Choroid plexus epithelial cell (primary cell): ENCODE data around the gene DPF3.

Experiments
- DNase-seq: peaks from one replicate; pipeline ENCODE4 v3.0.0-alpha.2; 2010; ENCODE audit warnings: low read depth
- H3K4me3 ChIP-seq: 2 replicates; pipeline ENCODE4 v1.5.1; 2011; ENCODE audit warnings: low read depth, mild to moderate bottlenecking, control low read depth, low read length, moderate library complexity
- CTCF ChIP-seq: conservative IDR thresholded peaks from 2 replicates; pipeline ENCODE4 v1.5.1; 2011; ENCODE audit warnings: low read depth, mild to moderate bottlenecking, control low read depth, inconsistent platforms, low read length, moderate library complexity

The DPF3 gene

GRCh38 chr14:72609205-72609916 is 284.5 kb downstream of the DPF3 start:
- no peak overlapping the region for H3K4me3 ChIP-seq
- DNase-seq, result no peak
- no peak for TF ChIP-seq CTCF

- H3K4me3 ChIP-seq, result no peak overlapping the region
- peak; percentile 2 for TF ChIP-seq CTCF
- DNase-seq, result peak; percentile 91
Observed at GRCh38 chr14:72608391-72609204, 285.3 kb downstream of the DPF3 start.

GRCh38 chr14:72607386-72608130 is 286.3 kb downstream of the DPF3 start:
- H3K4me3 ChIP-seq, result no peak overlapping the region
- peak; percentile 35 for DNase-seq
- no peak for TF ChIP-seq CTCF

- H3K4me3 ChIP-seq, result no peak overlapping the region
- no peak for DNase-seq
Observed at GRCh38 chr14:72606879-72607278, 287.0 kb downstream of the DPF3 start.

GRCh38 chr14:72605921-72606220 is 288.0 kb downstream of the DPF3 start:
- DNase-seq, result no peak
- no peak overlapping the region for H3K4me3 ChIP-seq
- TF ChIP-seq CTCF, result no peak

More at GRCh38 chr14:72606879-72607278, 287.0 kb downstream of the DPF3 start:
- no peak for TF ChIP-seq CTCF

- no peak for TF ChIP-seq CTCF
- DNase-seq, result no peak
- H3K4me3 ChIP-seq, result no peak overlapping the region
Observed at GRCh38 chr14:72605096-72605920, 288.6 kb downstream of the DPF3 start.
